Measurements from ENCODE around the gene NPPC.

- no peak for TF ChIP-seq SIN3A (IDR thresholded peaks at IDR 0.05; ENCODE audit: low read depth, low read length)
- TF ChIP-seq POLR2A (IDR thresholded peaks at IDR 0.05; ENCODE audit: low read depth, low read length), result no peak
These were observed 10.3 kb upstream of the NPPC start for GRCh38 chr2:231936491-231936890.
